ENCODE results near the gene ARFRP1.

Gene ARFRP1

GRCh38 chr20:63694584-63695423 is 13.0 kb downstream of the ARFRP1 start:
- H3K27ac ChIP-seq: peak overlapping the region; percentile 32; the same call in 1 of the 2 replicates
- TF ChIP-seq, protein P1, sequence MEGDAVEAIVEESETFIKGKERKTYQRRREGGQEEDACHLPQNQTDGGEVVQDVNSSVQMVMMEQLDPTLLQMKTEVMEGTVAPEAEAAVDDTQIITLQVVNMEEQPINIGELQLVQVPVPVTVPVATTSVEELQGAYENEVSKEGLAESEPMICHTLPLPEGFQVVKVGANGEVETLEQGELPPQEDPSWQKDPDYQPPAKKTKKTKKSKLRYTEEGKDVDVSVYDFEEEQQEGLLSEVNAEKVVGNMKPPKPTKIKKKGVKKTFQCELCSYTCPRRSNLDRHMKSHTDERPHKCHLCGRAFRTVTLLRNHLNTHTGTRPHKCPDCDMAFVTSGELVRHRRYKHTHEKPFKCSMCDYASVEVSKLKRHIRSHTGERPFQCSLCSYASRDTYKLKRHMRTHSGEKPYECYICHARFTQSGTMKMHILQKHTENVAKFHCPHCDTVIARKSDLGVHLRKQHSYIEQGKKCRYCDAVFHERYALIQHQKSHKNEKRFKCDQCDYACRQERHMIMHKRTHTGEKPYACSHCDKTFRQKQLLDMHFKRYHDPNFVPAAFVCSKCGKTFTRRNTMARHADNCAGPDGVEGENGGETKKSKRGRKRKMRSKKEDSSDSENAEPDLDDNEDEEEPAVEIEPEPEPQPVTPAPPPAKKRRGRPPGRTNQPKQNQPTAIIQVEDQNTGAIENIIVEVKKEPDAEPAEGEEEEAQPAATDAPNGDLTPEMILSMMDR (IDR thresholded peaks at IDR 0.05): no peak
- TF ChIP-seq ZFX (IDR thresholded peaks at IDR 0.05; ENCODE audit: borderline replicate concordance): no peak

GRCh38 chr20:63693733-63694583 is 13.8 kb downstream of the ARFRP1 start:
- TF ChIP-seq ZFX (IDR thresholded peaks at IDR 0.05; ENCODE audit: borderline replicate concordance): no peak
- TF ChIP-seq, protein P1 (IDR thresholded peaks at IDR 0.05): no peak
- H3K27ac ChIP-seq: no peak overlapping the region; the same call in 1 of the 2 replicates

GRCh38 chr20:63693083-63693732 is 14.6 kb downstream of the ARFRP1 start:
- TF ChIP-seq, protein P1 (IDR thresholded peaks at IDR 0.05): no peak
- no peak for TF ChIP-seq ZFX (IDR thresholded peaks at IDR 0.05; ENCODE audit: borderline replicate concordance)
- H3K27ac ChIP-seq: peak overlapping the region; percentile 42; the same call in 1 of the 2 replicates

DNA sequence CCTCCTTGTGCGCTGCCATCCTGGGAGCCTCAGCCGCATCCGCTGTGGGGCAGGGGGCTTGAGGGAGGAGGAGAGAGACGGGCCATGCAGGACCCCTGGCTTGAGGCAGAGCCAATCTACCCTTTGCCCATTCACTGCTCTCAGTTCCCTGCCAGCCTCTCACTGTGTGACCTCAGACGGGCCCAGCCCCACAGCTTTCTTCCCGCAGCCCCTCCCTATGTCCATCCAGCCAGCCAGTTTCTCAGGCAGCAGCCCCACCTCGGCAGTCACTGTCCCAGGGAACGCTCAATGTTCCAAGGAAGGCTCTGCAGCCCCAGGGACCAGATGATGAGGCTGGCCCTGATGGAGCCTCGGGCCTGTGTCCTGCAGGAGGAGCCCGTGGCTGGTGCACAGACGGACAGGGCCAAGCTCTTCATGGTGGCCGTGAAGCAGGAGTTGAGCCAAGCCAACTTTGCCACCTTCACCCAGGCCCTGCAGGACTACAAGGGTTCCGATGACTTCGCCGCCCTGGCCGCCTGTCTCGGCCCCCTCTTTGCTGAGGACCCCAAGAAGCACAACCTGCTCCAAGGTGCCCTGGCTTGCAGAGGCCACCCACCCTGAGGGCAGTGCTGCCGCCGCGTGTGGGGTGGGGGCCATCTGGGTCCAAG is 15.2 kb downstream of the ARFRP1 start:
- peak overlapping the region; percentile 42 for H3K27ac ChIP-seq
- TF ChIP-seq ZFX (IDR thresholded peaks at IDR 0.05; ENCODE audit: borderline replicate concordance): no peak
- TF ChIP-seq, protein P1 (IDR thresholded peaks at IDR 0.05): no peak

DNA sequence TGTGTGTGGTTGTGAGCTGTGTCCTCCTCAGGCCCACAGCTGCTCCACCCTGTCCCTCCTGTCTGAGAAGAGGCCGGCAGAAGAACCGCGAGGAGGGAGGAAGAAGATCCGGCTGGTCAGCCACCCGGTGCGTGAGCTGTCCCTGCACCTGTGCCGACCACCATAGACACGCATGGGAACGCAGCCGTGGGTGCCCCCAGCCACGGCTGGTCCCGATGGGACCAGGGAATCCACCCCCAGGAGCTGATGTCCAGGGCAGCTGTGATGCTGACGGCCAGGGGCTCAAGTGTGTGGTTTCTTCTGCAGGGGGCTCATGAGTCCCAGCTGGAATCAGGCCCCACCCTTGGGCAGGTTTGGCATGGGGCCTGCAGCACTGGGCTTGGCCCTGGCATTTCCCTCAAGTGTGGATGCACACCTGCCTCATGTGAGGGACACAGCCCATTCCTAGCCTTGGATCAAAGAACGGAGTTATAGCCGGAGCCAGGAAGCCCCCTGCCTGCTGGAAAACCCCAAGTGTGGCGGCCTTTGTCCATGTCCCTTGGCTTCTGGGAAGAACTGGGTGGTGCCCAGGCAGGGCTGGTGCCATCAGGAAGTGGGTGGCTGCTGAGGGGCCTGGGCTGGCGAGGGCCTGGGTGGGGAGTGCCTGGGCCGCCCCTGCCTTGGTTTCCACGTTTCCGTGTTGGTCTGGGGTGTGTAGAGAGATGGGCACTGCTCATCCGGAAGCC is 15.9 kb downstream of the ARFRP1 start:
- TF ChIP-seq, protein P1 (IDR thresholded peaks at IDR 0.05): no peak
- TF ChIP-seq ZFX (IDR thresholded peaks at IDR 0.05; ENCODE audit: borderline replicate concordance): no peak
- H3K27ac ChIP-seq: peak overlapping the region; percentile 42
